GM18526 (cell line): Measurements from ENCODE around the gene CAPG.

Experiments used
- POLR2A ChIP-seq: IDR thresholded peaks from 3 replicates; pipeline ENCODE4 v1.6.1; 2011; ENCODE audit not compliant: insufficient read length; ENCODE audit errors: extremely low read depth

The CAPG gene

DNA sequence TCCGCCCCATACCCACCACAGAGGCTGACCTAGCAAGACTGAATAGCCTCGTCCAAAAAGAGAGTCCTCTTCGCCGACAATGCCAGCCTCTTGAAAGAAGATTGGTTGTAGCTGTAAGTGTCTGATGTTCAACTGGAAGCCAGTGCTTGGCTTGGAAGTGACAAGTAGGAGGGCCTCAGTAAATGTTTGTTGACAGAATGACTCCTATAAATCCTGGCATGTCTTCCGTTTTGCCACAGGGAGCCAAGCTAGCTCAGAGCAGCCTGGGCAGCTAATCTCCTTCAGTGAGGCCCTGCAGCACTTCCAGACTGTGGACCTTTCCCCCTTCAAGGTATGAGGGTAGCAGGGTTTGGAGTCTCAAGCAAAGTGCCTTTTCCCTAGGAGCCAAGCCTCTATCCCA lies 40.7 kb downstream of the CAPG start:
- no peak for TF ChIP-seq POLR2A

DNA sequence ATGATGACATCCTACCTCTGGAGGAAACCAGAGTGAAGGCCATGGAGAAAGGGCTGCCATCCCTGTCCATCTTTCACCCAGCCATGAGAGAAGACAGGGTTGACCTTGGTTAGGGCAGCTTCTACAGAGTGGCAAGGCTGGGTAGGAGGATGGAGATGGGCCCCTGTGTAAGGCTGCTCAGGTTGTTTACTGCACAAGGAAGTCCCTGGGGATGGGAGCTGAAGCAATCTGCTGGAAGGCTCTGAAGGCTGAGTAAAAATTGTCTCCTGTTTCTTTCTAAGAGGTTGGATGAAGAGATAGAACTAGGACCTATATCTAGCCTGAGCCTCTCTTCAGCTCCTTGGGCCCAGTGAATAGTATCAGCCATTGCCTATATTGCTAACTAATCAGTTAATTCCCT lies 41.2 kb downstream of the CAPG start:
- TF ChIP-seq POLR2A: no peak

- no peak for TF ChIP-seq POLR2A
Observed at GRCh38 chr2:85367180-85367579, 43.0 kb downstream of the CAPG start.

GRCh38 chr2:85357736-85358135 lies 52.4 kb downstream of the CAPG start:
- no peak for TF ChIP-seq POLR2A

DNA sequence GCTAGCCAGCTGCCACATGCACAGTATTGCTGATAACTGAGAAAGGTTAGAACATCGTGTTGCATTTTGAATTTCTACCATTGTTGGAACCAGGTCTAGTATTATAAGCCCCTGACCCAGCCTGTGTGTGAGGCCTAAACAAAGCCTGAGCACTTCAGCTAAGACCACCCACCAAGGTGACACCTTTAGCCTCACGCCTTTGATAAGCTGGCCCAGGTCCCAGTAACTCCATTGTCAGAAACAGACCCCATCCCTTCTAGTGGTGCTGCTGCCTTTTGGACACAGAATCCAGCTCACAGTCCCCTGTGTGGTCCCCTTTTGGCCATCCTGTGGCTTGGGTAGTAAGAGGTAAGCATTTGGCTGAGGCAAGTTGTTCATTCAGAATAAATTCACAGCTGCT lies 54.0 kb downstream of the CAPG start:
- TF ChIP-seq POLR2A: no peak

DNA sequence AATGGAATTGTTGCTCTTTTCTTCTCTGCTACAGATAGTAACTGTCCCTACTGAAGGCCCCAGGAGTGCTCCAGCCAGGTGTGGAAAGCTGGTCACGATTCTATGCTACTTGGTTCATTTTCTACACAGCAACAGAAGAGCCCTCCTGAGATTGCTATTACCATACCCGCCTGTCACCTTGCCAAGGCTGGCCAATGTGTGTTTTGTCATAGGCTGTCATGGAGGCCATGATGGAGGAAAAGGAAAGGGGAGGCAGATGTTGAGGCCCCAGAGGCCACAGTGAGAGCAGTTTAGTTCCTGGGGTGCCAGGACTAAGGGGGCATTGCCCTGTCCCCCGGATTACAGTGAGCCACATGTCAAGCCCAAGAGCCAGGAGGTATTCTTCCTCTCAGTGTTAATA lies 54.6 kb downstream of the CAPG start:
- no peak for TF ChIP-seq POLR2A

GRCh38 chr2:85355073-85355410 lies 55.1 kb downstream of the CAPG start:
- TF ChIP-seq POLR2A: no peak

DNA sequence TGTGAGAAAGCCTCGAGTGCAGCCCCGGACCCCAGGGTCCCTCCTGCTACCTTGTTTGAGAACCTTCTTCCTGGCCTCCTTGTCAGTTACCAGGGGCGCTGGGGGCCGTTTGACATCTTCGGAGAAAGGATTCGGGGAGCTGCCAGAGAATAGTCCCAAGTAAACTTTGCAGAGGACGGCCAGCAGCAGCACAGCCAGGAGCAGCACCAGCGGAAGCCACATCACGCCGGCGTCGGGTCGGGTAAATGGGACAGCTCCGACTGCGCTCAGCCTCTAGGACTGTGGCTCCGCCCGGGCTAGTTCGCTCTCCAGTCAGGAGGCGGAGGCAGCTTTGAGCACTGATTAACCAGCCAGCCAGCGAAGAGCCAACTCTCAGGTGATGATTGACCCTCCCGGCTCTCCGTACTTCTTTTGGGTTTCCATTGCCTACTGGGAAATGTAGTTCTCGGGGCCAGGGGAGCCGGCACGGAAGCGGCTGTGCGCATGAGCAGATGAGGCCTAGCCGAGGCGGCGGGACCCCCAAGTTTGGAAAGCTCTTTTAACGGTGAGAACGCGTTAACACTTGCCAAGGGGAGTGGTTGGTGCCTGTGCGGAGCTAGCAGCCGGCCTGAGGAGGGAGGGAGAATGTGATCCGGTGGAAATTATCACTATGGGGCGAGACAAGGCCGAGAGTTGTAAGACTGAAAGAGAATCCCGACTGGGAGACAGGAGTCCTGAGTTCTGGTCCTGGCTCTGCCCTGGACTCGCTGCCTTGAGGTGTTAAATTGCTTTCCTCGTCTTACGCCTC lies 55.7 kb downstream of the CAPG start, which contains the start of the genes ELMOD3 and RETSAT:
Gene ELMOD3 (plus strand): TSS at position 484 of the 787 bp plus-strand sequence. CDS start 2,430 bp downstream, outside the sequence.
Gene RETSAT (minus strand): TSS at position 243 of the 787 bp plus-strand sequence. CDS start 21 bp downstream, at position 222.
- TF ChIP-seq POLR2A: peak; percentile 98

- TF ChIP-seq POLR2A: no peak
Observed at GRCh38 chr2:85353876-85354285, 56.3 kb downstream of the CAPG start.

GRCh38 chr2:85347599-85347998 lies 62.6 kb downstream of the CAPG start:
- TF ChIP-seq POLR2A: no peak
